ENCODE measurements around the gene RAPGEF2.
A peak's percentile ranks its signal among the peaks of the same experiment; 100 is the strongest.
"Not testable (repeated sequence)": the region's sequence is repeated elsewhere in the genome, so short reads cannot be mapped to it uniquely, and the experiment has no call there.

RAPGEF2 gene

DNA sequence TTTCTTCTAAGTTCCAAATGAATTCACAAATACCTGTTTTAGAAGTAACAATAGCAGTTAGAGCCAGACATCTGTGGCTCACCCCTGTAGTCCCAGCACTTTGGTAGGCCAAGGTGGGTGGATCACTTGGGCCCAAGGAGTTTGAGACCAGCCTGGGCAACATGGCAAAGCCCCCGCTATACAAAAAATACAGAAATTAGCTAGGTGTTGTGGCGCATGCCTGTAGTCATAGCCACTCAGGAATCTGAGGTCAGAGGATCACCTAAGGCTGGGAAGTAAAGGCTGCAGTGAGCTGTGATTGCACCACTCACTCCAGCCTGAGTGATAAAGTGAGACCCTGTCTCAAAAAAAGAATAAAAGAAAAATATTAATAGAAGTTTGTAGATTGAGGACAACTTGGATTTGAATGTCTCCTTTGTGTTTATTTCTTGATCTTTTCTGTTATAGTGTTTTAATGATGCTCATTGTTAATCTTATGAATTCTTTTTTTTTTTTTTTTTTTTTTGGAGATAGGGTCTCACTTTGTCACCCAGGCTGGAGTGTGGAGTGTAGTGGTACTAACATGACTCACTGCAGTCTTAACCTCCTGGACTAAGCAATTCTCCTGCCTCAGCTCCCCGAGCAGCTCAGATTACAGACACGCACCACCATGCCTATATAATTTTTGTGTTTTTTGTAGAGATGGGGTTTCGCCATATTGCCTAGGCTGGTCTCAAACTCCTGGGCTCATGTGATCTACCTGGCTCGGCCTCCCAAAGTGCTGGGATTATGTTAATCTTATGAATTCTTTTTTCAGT is 30.7 kb upstream of the RAPGEF2 start:
- Histone ChIP-seq H3K4me3 (ENCODE audit: low read depth, low read length) (no peak overlapping the region), H3K36me3 (ENCODE audit: control insufficient read depth, insufficient read depth, low read length) (no peaks in the 10 kb centered on the region), H3K9ac (ENCODE audit: low read length) (no peak overlapping the region), H3K27me3 (ENCODE audit: control insufficient read depth, insufficient read depth, low read length) (no peaks in the 10 kb centered on the region), H3K4me1 (ENCODE audit: control insufficient read depth, insufficient read depth, low read length) (peaks cover 21% of the 10 kb centered on the region), H3K9me3 (ENCODE audit: control insufficient read depth, insufficient read depth, low read depth, low read length) (0 out of 2 replicates have a peak, but pooled peaks cover 5% of the 10 kb centered on the region), H3K27ac (ENCODE audit: low read depth, low read length) (peak overlapping the region; percentile 40)

DNA sequence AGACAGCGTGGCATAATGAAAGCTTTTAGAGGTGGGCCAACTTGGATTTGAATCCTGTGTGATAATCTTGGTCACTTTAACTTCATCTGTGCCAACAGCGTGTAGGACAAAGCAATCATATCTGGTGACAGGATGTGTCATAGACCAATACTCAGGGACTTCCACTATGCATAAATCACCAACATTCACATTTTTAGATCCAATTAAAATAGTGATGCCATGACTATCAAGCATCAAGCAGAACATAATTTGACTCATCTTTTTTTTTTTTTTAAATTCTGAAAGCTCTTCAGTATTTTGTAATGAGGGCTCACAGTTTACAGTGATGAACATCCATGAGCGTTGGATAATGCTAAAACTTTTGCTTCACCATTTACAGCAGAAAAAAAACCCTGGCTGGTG is 27.3 kb upstream of the RAPGEF2 start:
- H3K9me3 ChIP-seq (ENCODE audit: control insufficient read depth, insufficient read depth, low read depth, low read length) = 0 out of 2 replicates have a peak, but pooled peaks cover 5% of the 10 kb centered on the region
- H3K4me1 ChIP-seq (ENCODE audit: control insufficient read depth, insufficient read depth, low read length) = peaks cover 21% of the 10 kb centered on the region
- H3K36me3 ChIP-seq (ENCODE audit: control insufficient read depth, insufficient read depth, low read length) = no peaks in the 10 kb centered on the region
- no peaks in the 10 kb centered on the region for H3K27me3 ChIP-seq (ENCODE audit: control insufficient read depth, insufficient read depth, low read length)
- no peak overlapping the region for H3K4me3 ChIP-seq (ENCODE audit: low read depth, low read length)
- H3K9ac ChIP-seq (ENCODE audit: low read length) = no peak overlapping the region
- H3K27ac ChIP-seq (ENCODE audit: low read depth, low read length) = no peak overlapping the region

DNA sequence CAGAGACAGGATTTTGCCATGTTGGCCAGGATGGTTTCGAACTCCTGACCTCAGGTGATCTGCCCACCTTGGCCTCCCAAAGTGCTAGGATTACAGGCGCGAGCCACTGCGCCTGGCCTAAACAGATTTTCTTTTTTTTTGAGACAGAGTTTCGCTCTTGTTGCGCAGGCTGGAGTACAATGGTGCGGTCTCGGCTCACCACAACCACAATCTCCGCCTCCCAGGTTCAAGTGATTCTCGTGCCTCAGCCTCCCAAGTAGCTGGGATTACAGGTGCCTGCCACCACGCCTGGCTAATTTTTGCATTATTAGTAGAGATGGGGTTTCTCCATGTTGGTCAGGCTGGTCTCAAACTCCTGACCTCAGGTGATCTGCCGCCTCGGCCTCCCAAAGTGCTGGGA is 25.9 kb upstream of the RAPGEF2 start:
- H3K9ac ChIP-seq (ENCODE audit: low read length); H3K27ac ChIP-seq (ENCODE audit: low read depth, low read length); H3K4me1 ChIP-seq (ENCODE audit: control insufficient read depth, insufficient read depth, low read length); H3K4me3 ChIP-seq (ENCODE audit: low read depth, low read length); H3K36me3 ChIP-seq (ENCODE audit: control insufficient read depth, insufficient read depth, low read length); H3K27me3 ChIP-seq (ENCODE audit: control insufficient read depth, insufficient read depth, low read length); H3K9me3 ChIP-seq (ENCODE audit: control insufficient read depth, insufficient read depth, low read depth, low read length): not testable (repeated sequence)

DNA sequence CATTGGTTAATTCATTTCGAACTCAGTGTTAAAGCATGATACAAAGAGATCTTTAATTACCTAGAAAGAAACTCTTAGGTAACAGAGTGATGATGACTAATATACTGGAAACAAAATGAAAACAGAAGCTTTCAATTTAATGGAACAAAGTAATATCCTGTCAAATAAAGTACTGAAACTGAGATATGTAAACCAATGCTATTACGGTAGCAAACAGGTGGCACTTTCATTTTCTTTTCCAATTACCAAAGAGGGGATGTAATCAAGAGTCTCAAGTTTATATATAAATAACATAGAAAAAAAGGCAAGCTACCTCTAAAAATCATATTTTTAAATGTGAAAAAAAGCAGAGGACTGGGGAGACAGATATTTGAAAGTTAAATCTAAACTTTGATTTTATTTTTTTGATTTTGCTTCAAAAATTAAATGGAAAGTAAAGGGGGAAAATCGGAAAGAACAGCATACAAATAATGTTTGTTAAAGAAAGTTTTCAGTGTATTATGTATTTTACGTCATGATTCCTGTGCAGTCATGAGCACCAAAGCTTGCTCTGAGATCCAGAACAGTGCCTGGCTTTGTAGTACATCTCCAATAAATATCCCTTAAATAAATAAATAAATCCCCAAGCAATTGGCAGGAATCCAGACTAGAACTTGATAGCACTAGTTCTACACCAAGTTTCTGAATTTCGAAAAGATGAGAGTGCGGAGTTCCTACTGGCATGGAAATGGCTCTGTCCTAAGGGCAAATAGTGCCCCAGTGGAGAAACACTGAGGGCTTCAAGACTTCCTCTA is 25.0 kb upstream of the RAPGEF2 start:
- peaks cover 2% of the 10 kb centered on the region; the same call in 1 of the 2 replicates for H3K4me1 ChIP-seq (ENCODE audit: control insufficient read depth, insufficient read depth, low read length)

DNA sequence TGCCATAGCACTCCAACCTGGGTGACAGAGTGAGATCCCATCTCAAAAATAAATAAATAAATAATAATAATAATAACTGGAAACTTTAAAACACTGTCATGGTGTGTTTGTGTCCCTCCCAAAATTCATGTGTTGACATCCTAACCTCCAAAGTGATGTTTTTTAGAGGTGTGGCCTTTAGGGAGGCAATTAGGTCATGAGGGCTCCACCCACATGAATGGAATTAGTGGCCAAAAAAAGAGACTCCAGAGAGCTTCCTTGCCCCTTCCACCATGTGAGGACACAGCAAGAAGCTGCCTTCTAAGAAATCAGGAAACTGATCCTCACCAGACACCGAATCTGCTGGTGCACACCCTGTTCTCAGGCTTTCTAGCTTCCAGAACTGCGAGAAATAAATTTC is 23.8 kb upstream of the RAPGEF2 start:
- Histone ChIP-seq H3K4me3 (ENCODE audit: low read depth, low read length) (no peak overlapping the region), H3K36me3 (ENCODE audit: control insufficient read depth, insufficient read depth, low read length) (no peaks in the 10 kb centered on the region), H3K9me3 (ENCODE audit: control insufficient read depth, insufficient read depth, low read depth, low read length) (0 out of 2 replicates have a peak, but pooled peaks cover 5% of the 10 kb centered on the region), H3K4me1 (ENCODE audit: control insufficient read depth, insufficient read depth, low read length) (no peaks in the 10 kb centered on the region), H3K27ac (ENCODE audit: low read depth, low read length) (no peak overlapping the region), H3K27me3 (ENCODE audit: control insufficient read depth, insufficient read depth, low read length) (no peaks in the 10 kb centered on the region), H3K9ac (ENCODE audit: low read length) (no peak overlapping the region)

More for the DNA sequence above, 25.0 kb upstream of the RAPGEF2 start:
- Histone ChIP-seq H3K27ac (ENCODE audit: low read depth, low read length) (no peak overlapping the region), H3K27me3 (ENCODE audit: control insufficient read depth, insufficient read depth, low read length) (no peaks in the 10 kb centered on the region), H3K9me3 (ENCODE audit: control insufficient read depth, insufficient read depth, low read depth, low read length) (0 out of 2 replicates have a peak, but pooled peaks cover 5% of the 10 kb centered on the region), H3K9ac (ENCODE audit: low read length) (no peak overlapping the region), H3K4me3 (ENCODE audit: low read depth, low read length) (no peak overlapping the region), H3K36me3 (ENCODE audit: control insufficient read depth, insufficient read depth, low read length) (no peaks in the 10 kb centered on the region)

DNA sequence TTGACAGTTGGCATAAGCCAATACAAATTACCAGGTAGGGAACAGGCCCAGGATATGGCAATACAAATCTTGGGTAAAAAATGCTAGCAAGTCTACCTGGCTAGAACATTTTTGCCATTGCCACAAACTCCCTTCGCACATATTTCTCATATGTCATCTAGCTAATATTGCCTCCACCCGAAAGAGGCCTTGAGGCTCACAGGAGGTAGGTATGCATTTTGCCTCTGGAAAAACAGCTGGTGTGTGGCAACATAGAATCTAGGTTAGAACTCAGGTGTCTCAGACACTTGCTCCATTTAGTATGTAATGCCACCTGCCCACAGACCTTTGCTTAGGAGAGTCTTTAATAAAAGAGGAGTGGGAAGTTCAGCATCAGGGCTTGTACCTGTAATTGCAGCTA is 16.3 kb upstream of the RAPGEF2 start:
- no peak overlapping the region for H3K27ac ChIP-seq (ENCODE audit: low read depth, low read length)
- no peaks in the 10 kb centered on the region for H3K4me1 ChIP-seq (ENCODE audit: control insufficient read depth, insufficient read depth, low read length)
- no peaks in the 10 kb centered on the region for H3K36me3 ChIP-seq (ENCODE audit: control insufficient read depth, insufficient read depth, low read length)
- H3K27me3 ChIP-seq (ENCODE audit: control insufficient read depth, insufficient read depth, low read length) = no peaks in the 10 kb centered on the region
- no peaks in the 10 kb centered on the region; the same call in 1 of the 2 replicates for H3K9me3 ChIP-seq (ENCODE audit: control insufficient read depth, insufficient read depth, low read depth, low read length)
- no peak overlapping the region for H3K4me3 ChIP-seq (ENCODE audit: low read depth, low read length)
- H3K9ac ChIP-seq (ENCODE audit: low read length) = no peak overlapping the region

DNA sequence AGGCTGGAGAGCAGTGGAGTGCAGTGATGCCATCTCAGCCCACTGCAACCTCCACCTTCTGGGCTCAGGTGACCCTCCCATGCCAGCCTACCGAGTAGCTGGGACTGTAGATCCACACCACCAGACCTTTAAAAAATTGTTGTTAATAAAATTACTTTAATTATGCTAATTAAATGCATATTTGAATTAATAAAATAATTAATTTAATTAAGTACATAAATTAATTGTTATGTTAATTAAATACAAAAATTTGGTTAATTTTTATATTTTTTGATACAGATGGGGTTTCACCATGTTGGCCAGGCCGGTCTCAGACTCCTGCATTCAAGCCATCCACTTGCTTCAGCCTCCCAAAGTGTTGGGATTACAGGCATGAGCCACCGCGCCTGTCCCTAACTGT is 12.6 kb upstream of the RAPGEF2 start:
- Histone ChIP-seq H3K4me1 (ENCODE audit: control insufficient read depth, insufficient read depth, low read length) (no peaks in the 10 kb centered on the region), H3K27me3 (ENCODE audit: control insufficient read depth, insufficient read depth, low read length) (no peaks in the 10 kb centered on the region), H3K36me3 (ENCODE audit: control insufficient read depth, insufficient read depth, low read length) (no peaks in the 10 kb centered on the region), H3K4me3 (ENCODE audit: low read depth, low read length) (no peak overlapping the region), H3K9me3 (ENCODE audit: control insufficient read depth, insufficient read depth, low read depth, low read length) (no peaks in the 10 kb centered on the region; the same call in 1 of the 2 replicates), H3K27ac (ENCODE audit: low read depth, low read length) (no peak overlapping the region), H3K9ac (ENCODE audit: low read length) (no peak overlapping the region)

DNA sequence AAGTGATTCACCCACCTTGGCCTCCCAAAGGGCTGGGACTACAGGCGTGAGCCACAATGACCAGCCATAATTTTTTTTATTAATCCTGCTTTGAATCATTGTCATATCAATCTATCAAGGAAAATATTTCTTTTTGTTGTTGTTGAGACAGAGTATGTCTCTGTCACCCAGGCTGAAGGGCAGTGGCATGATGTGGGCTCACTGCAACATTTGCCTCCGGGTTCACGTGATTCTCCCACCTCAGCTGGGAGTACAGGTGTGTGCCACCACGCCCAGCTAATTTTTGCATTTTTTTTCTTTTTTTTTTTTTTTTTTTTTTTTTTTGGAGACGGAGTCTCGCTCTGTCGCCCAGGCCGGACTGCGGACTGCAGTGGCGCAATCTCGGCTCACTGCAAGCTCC is 8.7 kb upstream of the RAPGEF2 start:
- H3K4me3 ChIP-seq (ENCODE audit: low read depth, low read length); H3K27ac ChIP-seq (ENCODE audit: low read depth, low read length); H3K9me3 ChIP-seq (ENCODE audit: control insufficient read depth, insufficient read depth, low read depth, low read length); H3K27me3 ChIP-seq (ENCODE audit: control insufficient read depth, insufficient read depth, low read length); H3K36me3 ChIP-seq (ENCODE audit: control insufficient read depth, insufficient read depth, low read length); H3K9ac ChIP-seq (ENCODE audit: low read length): not testable (repeated sequence)
- peaks cover 17% of the 10 kb centered on the region for H3K4me1 ChIP-seq (ENCODE audit: control insufficient read depth, insufficient read depth, low read length)

DNA sequence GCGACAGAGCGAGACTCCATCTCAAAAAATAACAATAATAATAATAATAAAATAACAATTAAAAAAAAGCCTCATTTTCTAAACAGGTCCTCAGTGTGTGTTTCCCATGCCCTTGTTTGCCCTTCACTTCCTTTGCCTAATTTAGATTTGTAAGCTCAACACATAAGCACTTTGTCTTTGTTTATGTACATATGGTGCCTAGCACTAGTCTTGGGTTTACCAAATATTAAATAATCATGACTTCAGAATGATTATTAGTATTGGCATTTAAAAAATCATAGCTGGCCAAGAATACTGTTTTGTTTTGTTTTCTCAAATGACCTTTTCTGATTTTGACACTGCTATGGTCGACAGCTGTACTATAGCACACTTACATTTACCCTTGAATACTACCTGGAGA is 6.4 kb upstream of the RAPGEF2 start:
- Histone ChIP-seq H3K27ac (ENCODE audit: low read depth, low read length) (no peak overlapping the region), H3K4me3 (ENCODE audit: low read depth, low read length) (no peak overlapping the region), H3K36me3 (ENCODE audit: control insufficient read depth, insufficient read depth, low read length) (no peaks in the 10 kb centered on the region), H3K27me3 (ENCODE audit: control insufficient read depth, insufficient read depth, low read length) (peaks cover 7% of the 10 kb centered on the region), H3K9ac (ENCODE audit: low read length) (no peak overlapping the region), H3K9me3 (ENCODE audit: control insufficient read depth, insufficient read depth, low read depth, low read length) (no peaks in the 10 kb centered on the region), H3K4me1 (ENCODE audit: control insufficient read depth, insufficient read depth, low read length) (peaks cover 17% of the 10 kb centered on the region)

DNA sequence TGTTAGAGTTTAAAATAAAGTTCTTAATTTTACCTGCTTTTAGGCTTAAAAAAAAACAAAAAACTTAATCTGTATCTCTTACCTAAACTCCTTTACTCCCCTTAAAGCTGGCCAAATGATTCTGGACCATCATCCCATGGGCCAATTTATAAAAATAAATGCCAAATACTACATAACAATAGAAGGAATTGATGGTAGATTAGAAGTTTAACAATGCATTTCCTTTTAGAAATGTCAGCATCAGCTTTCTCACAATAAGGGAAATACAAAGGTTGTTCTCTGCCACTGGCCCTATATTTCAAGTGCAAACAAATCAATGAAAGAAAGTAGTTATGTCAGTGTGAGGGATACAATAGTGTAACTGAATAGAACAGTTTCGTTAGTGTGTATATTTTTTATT is 5.7 kb upstream of the RAPGEF2 start:
- Histone ChIP-seq H3K36me3 (ENCODE audit: control insufficient read depth, insufficient read depth, low read length) (no peaks in the 10 kb centered on the region), H3K9ac (ENCODE audit: low read length) (no peak overlapping the region), H3K4me1 (ENCODE audit: control insufficient read depth, insufficient read depth, low read length) (peaks cover 21% of the 10 kb centered on the region), H3K27ac (ENCODE audit: low read depth, low read length) (no peak overlapping the region), H3K27me3 (ENCODE audit: control insufficient read depth, insufficient read depth, low read length) (peaks cover 15% of the 10 kb centered on the region), H3K9me3 (ENCODE audit: control insufficient read depth, insufficient read depth, low read depth, low read length) (no peaks in the 10 kb centered on the region), H3K4me3 (ENCODE audit: low read depth, low read length) (no peak overlapping the region)

DNA sequence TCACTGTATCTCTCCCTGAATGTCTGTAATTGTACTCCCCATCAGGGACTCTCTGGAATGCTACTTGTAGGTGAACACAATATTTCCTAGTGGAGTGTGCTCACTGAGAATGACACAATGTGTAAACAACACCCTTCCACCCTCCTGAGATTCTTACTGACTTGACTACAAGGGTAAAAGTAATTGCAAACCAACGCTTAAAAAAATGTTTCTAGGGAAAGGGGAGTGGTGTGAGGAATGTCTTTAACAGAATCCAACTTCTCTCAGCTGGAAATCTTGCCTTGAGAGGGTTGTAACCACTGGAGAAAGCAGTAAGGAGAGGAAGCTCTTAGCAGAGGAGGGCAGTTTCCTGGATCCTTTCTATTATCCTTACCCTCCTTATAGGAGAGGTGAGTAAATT is 5.1 kb upstream of the RAPGEF2 start:
- peaks cover 17% of the 10 kb centered on the region for H3K27me3 ChIP-seq (ENCODE audit: control insufficient read depth, insufficient read depth, low read length)
- H3K27ac ChIP-seq (ENCODE audit: low read depth, low read length) = no peak overlapping the region
- no peaks in the 10 kb centered on the region for H3K36me3 ChIP-seq (ENCODE audit: control insufficient read depth, insufficient read depth, low read length)
- no peak overlapping the region for H3K4me3 ChIP-seq (ENCODE audit: low read depth, low read length)
- peaks cover 22% of the 10 kb centered on the region for H3K4me1 ChIP-seq (ENCODE audit: control insufficient read depth, insufficient read depth, low read length)
- no peak overlapping the region for H3K9ac ChIP-seq (ENCODE audit: low read length)
- H3K9me3 ChIP-seq (ENCODE audit: control insufficient read depth, insufficient read depth, low read depth, low read length) = no peaks in the 10 kb centered on the region

All from HUES6 (cell line).